GM18499 (cell line): ENCODE results near the gene NUTM2A.
A peak's percentile ranks its signal among the peaks of the same experiment; 100 is the strongest.
"Not testable (repeated sequence)": the region's sequence is repeated elsewhere in the genome, so short reads cannot be mapped to it uniquely, and the experiment has no call there.

Experiments used
- ATAC-seq: cut with Tn5 transposase; IDR thresholded peaks from one replicate; pipeline ENCODE4 v1.9.1; 2021; ENCODE audit warnings: moderate number of reproducible peaks; ENCODE audit not compliant: insufficient read depth, unreplicated experiment

Gene NUTM2A, protein sequence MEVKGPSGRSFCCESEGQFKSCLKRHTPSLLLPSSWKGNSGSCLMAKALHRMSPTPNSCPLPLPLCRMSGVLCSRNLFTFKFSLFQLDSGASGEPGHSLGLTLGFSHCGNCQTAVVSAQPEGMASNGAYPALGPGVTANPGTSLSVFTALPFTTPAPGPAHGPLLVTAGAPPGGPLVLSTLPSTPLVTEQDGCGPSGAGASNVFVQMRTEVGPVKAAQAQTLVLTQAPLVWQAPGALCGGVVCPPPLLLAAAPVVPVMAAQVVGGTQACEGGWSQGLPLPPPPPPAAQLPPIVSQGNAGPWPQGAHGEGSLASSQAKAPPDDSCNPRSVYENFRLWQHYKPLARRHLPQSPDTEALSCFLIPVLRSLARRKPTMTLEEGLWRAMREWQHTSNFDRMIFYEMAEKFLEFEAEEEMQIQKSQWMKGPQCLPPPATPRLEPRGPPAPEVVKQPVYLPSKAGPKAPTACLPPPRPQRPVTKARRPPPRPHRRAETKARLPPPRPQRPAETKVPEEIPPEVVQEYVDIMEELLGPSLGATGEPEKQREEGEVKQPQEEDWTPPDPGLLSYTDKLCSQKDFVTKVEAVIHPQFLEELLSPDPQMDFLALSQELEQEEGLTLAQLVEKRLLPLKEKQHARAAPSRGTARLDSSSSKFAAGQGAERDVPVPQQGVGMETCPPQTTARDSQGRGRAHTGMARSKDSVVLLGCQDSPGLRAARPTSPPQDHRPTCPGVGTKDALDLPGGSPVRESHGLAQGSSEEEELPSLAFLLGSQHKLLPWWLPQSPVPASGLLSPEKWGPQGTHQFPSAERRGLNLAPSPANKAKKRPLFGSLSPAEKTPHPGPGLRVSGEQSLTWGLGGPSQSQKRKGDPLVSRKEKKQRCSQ

DNA sequence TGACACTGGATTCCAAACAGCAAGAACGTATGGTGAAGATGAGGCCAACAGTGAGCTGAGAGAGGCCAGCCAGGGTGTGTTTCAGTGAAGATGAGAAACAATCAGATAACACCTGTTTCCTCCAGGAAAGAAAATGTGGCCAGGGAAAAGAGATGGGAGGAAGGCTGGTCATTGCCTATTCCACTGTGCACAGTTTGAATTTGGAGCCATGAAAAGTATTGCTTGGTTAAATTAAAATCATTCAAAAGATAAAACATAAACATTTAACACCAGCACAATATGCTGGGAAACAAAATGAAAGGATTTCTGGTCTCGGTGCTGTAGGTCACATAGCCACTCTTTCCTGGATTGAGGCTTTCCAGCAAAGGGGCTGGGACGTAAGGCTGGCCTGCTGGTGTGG is at the start of gene NUTM2A:
Gene NUTM2A (plus strand): TSS at position 301 of the 400 bp plus-strand sequence. CDS start 383 bp downstream, outside the sequence.
- ATAC-seq, result not testable (repeated sequence)

DNA sequence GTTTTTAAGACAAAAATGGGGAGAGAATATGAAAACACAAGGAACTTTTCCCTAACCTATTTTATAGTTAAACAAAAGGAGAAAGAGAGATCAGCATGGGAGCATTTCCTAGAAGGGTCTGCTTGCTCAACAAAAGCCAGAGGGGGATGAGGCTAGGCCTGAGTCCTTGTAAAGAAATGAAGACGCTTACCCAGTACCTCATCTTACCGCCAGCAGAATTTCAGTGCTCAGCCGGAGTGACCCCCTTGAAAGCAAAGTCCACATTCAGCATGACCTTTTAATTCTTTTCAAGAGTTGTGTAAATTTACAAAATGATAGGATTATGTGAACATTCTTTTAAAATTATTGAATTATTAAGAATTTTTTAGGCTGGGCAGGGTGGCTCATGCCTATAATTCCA is 47.7 kb upstream of the NUTM2A start:
- not testable (repeated sequence) for ATAC-seq

DNA sequence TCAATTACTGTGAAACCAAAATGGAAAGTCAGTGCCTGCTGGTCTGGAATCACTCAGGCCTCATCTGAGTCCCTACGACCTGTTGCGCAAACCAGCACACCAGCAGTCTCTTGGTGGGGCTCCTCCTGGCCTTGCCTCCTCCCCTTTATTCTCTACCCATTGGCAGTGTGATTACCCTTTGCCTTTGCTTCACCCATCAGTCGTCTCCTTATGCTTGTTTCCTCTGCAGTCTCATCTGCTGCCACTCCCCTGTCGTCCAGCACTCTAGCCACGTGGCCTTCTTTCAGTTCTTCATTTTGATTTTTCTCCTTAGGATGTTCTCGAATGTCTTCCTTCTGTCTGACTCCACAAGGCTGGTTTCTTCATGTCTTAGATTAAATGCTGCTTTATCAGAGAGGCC is 40.8 kb upstream of the NUTM2A start:
- not testable (repeated sequence) for ATAC-seq

DNA sequence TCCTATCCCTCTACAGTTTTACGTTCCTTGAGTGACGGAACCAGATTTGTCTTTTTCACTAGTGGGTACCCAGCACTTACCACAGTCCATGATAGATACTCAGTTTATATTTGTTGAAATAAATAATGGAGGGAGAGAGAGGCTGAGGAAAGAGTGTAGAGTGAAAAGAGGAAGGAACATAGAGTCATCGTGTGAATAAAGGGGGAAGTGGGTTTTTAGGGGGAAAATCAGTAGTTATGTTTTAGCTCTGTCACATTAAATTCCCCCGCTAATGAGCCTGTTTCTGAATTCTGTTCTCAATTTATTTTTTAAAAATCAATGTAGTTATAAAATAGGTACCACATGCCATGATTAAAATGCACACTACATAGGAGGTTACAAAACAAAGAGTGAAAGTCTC is 39.2 kb upstream of the NUTM2A start:
- not testable (repeated sequence) for ATAC-seq

DNA sequence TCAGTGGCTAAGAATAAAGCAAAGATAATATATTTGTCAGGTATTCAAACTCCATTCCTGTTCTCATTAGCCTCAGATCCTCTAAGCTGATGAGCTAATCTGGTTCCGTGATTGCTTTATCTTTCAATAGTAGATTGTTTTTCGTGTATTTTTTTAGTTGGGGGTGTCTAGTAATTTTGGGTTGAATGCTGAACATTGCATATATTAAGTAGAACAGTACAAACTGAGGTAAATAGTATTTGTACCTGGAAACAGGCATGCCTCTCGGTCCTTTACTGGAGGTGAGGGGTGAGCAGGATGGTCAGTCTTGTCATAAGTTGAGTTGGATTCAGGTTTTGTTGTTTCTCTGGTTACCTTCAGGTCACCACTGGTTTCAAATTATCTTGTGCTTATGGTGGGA is 37.7 kb upstream of the NUTM2A start:
- ATAC-seq, result not testable (repeated sequence)

DNA sequence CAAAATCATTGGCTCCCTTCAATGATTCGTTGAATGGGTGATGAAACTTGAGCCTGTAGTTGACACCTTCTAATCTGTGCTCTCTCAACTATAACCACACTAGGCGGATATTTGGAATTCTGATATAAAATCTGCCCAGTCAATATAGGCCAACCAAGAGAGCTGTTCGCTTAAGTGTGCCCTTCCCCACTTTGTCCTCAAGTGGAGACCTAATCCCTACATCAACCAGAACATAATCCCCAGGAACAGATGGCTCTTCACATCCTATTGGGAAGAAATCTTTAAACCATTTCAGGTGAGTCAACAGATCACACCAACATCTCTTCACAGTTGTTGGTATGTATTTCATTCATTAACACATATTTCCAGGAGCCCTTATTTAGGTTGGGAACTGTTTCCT is 33.4 kb upstream of the NUTM2A start:
- ATAC-seq, result not testable (repeated sequence)

DNA sequence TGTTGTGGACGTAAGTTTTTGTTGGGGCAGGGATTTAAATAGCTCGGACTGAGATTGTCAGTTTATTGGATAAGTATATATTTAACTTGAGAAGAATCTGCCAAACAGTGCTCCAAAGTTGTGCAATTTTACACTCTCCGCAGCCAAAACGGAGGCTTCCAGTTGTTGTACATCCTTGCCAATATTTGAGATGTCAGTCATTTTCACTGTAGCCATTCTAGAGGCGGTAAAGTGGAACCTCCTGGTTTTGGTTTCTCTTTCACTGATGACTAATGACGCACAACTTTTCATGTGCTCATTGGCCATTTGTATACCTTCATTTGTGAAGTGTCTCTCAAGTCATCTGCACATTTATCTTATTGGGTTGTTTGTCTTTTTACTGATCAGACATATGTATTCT is 24.3 kb upstream of the NUTM2A start:
- peak; percentile 70 for ATAC-seq

DNA sequence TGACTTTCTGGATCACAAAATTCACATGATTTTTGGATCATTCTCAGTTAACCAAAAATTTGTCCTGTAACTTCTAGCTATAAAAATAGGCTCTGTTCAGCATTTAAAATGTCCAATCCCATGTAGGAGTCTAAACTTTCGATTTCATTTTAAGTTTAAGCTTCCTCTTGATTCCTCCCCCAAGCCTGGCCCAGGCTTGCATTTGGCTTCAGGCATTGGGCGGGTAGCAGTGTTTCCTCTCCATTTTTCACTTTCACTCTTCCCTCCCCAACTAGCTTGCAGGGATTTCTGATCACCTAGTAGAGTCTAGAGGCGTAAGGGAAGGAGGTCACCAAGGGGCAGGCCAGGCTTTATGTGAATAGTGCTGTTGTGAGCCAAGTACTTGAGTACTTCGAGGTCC is 20.4 kb upstream of the NUTM2A start:
- ATAC-seq, result not testable (repeated sequence)

DNA sequence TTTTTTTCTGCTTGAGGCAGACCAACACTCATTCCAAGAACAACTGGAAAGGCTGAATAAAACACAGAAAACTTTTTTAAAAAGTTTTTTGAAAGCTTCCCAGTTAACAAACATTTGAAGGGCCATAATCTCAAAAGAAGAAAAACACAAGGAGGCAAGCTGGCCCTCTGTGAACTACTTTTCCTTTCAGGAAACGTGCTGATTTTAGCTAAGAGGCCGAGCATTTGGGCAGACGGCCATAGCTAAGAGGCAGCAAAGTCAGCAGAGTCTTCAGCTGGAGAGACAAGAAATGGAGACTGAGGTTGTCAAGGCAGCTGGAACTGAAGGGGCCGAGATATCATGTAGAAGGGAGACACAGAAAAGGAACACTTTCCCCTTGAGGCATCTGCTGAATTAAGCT is 18.3 kb upstream of the NUTM2A start:
- ATAC-seq, result not testable (repeated sequence)

DNA sequence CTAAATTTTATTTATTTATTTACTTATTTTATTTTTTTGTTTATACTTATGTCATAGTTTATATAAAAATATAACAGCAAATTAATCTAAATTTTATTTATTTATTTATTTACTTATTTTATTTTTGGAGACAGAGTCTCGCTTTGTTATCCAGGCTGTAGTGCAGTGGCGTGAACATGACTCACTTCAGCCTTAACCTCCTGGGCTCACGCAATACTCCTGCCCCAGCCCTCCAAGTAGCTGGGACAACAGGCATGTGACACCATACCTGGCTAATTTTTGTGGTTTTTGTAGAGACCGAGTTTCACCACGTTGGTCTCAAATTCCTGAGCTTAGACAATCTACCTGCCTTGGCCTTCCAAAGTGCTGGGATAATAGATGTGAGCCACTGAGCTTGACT is 14.9 kb upstream of the NUTM2A start:
- ATAC-seq, result not testable (repeated sequence)

DNA sequence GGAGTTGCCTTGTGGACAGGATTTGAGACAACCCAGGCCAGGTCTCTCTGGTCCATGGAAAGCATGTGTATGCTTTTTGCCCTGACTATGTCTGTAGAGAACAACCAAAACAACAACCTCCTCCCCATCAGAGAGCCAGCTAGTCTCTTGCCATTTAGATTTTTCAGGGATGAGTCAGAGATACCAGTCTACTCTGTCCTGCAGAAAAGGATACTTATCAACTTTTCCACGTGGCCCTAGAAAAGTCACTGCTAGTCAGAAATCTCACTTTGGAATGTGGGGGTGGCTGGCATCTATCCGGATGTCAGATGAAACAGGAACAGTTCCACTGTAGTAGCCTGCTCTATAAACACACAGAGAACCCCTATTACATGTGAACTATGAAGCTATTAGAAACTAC is 13.4 kb upstream of the NUTM2A start:
- not testable (repeated sequence) for ATAC-seq

DNA sequence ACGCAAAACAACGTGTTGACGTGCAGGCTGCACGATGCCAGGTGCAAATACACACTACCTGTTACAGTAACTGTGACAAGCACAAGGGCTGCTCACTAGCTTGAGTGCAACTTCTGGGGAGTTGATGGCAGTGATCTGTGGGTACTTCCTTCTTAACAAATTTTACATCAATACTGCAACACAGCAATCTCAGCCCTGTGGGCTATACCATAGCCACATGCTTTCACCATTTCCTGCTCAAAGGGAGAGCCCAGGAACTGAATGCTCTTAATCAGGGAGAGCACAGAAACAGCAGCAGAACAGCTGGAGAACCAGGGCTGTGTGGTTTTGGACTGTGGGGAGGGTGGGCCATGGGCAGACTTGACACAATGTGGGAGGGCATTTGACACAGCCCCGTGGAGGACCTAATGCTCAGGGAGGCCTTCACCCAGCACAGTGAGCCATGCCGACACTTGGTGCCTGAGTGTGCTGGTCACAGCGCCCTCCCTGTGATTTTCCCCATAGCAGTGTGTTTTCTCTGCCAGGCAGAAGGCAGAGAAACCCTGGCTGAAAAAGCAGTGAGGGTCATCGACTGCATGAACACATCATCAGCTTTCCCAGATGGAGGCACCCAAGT is 12.0 kb upstream of the NUTM2A start:
- ATAC-seq, result not testable (repeated sequence)

DNA sequence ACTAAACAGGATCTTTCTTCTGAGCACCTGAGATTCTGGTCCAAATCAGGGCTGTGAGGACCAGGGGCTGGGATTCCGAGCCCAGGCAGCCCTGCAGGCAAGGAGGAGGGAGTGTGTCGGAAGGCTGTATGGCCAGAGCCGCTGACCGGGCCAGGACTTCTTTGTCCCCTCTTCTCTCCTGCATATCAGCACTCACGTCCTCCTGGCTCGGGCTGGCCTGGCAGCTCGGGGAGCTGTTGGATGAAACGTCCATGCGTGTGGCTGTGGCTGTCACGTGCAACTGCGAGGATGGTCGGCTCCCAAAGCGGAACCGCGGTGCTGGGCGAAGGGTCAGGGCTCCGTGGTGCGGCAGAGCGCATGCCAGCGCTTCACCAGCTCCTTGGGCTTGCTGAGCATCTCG is 11.4 kb upstream of the NUTM2A start:
- ATAC-seq, result not testable (repeated sequence)

DNA sequence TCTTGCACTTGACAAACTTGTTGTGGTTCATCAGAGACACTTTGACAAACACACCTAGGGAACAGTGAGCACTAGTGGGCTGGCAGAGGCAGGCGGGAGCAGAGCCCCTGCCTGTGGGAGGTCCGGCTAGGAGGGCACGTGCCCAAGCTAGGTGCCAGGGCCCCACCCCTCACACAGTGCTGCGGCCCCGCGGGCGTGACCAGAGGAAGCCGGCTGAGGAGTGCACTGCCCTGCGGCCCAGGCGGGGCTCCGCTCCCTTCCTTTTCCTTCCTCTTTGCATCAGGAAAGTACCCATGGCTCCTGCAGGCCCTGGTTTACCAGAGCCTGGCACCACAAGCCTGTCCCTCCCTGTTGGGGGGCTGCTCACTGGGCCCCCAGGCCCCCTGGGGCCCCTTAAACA is 9.1 kb upstream of the NUTM2A start:
- ATAC-seq, result not testable (repeated sequence)

DNA sequence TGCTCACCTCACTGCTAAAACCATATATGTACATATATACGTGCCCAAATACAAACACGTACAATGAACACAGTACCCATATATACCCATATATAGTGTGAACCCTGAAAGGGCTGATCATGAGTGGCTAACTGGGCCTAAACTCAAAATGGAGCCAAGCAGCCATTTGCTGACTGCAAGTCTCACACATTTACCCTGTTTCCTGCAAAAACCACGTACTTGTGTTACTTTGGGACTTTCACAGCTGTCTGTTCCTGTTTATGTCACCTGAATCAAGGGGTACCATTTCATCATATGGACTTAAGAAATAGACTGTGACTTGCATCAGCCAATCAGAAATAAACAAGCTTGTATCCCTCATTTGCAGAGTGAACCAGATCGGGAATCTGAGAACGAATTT is 5.9 kb upstream of the NUTM2A start:
- ATAC-seq, result not testable (repeated sequence)

DNA sequence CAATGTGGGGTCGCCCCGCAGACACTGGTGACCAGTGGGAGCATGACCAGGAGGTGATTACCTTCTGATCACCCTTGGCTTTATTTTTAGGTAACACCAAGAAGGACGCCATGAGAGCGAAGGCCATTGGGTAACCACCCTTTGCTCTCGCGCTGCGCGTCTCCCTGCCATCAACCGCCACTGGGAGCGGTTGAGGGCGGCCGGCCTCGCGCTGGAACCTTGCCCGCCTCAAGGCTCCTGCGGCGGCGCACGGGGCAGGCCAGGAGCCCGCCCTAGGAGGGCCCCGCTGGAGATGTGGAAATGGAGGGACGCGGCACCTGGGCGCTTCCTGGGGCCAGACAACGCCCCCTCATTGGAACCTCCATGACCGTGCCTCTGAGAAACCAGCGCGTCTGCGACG is 2.5 kb upstream of the NUTM2A start:
- not testable (repeated sequence) for ATAC-seq

DNA sequence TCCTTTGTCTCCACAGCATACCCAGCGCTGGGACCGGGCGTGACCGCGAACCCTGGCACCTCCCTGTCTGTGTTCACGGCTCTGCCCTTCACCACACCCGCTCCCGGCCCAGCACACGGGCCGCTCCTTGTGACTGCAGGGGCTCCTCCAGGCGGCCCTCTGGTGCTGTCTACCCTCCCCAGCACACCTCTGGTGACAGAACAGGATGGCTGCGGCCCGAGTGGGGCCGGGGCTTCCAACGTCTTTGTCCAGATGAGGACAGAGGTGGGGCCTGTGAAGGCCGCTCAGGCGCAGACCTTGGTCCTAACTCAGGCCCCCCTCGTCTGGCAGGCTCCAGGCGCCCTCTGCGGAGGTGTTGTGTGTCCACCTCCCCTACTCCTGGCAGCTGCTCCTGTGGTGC is 3.0 kb downstream of the NUTM2A start:
- ATAC-seq, result not testable (repeated sequence)

DNA sequence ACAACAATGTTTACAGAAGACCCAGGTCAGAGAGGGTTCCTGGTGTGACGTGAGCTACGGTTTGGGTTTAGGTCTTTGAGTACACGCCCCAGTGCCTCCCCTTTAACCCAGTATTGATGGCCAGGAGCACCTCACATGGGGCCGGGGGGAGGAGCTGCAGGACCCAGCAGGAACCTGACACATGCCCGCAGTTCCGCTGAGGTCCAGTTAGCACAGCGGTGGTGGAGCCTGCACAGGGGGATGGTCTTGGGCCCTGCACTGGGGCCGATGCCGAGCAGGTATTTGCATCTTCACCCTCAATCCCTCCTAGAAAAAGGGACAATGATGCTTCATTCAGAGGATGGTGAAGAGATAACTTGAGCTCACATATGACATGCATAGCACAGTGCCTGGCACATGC is 4.0 kb downstream of the NUTM2A start:
- ATAC-seq, result not testable (repeated sequence)

DNA sequence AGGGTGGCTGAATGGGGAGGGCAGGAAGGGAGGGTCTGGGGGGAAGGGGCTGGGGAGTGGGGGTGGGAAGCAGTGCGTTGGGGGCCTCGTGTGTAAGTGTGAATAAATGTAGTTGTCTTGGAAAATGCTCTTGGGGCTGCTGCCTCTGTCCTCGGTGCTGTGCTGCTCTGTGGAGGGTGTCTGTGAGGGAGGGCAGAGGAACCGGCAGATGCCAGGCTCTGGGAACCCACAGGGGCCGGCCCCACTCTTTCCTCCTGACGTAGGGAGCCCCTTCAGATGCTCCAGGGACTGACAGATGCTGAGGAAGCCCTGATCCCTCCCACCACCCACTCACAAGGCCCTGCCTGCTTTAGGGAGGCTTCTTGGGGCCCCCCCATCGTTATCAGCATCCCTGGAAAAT is 9.6 kb downstream of the NUTM2A start:
- ATAC-seq, result not testable (repeated sequence)

DNA sequence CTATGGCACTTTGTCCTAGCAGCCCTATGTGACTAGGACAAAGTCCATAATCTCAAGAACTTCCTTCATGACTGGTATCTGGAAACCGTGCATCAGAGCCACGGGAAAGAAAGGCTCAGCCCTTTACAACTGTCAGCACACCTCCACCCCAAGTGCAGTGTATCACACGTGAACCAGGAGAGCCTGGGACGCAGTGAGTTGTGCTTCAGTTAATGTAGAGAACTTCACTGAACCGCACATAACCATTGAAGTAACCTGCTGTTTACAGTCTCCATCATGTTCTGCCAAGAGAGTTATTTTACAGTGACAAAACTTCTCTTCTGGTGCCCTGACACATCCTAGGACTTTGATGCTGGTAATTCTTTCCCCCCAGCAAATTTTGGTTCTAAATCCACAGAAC is 12.0 kb downstream of the NUTM2A start:
- not testable (repeated sequence) for ATAC-seq

DNA sequence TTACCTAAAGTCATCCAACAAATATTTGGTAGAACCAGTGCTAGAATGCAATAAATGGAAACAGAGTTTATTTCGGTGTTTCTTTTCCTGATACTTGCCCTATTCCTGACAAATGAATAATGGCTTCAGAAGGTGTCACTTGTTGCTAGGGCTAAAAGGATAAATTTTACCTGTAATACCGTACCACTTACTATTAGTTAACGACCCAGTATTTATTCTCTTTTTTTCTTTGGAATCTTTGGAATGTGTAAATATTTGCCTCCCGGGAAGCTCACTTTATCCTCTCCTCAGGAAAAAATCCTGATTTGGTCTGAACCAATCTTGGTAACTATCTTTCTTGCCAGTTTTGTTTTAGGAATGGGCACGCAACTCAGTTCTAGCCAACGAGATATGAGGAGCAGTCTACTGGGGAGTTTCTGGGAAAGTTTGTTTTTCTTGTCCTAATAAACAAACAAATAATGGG is 14.1 kb downstream of the NUTM2A start:
- not testable (repeated sequence) for ATAC-seq
